ENCODE measurements around the gene EEA1. TPM values are rescaled to one million over a fixed set of nuclear protein-coding genes. Genes with fewer than 3 reads are reported as not detected.

The EEA1 gene
- total RNA-seq, 3 donors from 2014 or later = 34.2 to 35.8 (median 34.6) TPM

GRCh38 chr12:92821142-92821541 is 108.0 kb downstream of the EEA1 start:
- no peaks in the 10 kb centered on the region for H3K9me3 ChIP-seq
- no peak for TF ChIP-seq CTCF (IDR thresholded peaks at IDR 0.05)
- DNase-seq = no peak
- no peaks in the 10 kb centered on the region for H3K36me3 ChIP-seq (ENCODE audit: low read depth)
- H3K4me1 ChIP-seq (ENCODE audit: low read depth) = no peaks in the 10 kb centered on the region
- intact Hi-C loops (cut with DNase I, micrococcal nuclease) = no loop called here
- H3K4me3 ChIP-seq = no peak overlapping the region
- no peak for ATAC-seq

- no peak for DNase-seq
- Histone ChIP-seq H3K9me3 (no peaks in the 10 kb centered on the region), H3K4me1 (ENCODE audit: low read depth) (no peaks in the 10 kb centered on the region), H3K4me3 (no peak overlapping the region), H3K36me3 (ENCODE audit: low read depth) (no peaks in the 10 kb centered on the region)
- no peak for ATAC-seq
- no peak for TF ChIP-seq CTCF (IDR thresholded peaks at IDR 0.05)
- intact Hi-C loops (cut with DNase I, micrococcal nuclease) = no loop called here
These were observed 114.5 kb downstream of the EEA1 start for GRCh38 chr12:92814584-92814983.

GRCh38 chr12:92810370-92810769 is 118.7 kb downstream of the EEA1 start:
- ATAC-seq (no peak), DNase-seq (no peak)
- intact Hi-C loops (cut with DNase I, micrococcal nuclease) = no loop called here
- TF ChIP-seq CTCF (IDR thresholded peaks at IDR 0.05) = no peak
- H3K36me3 ChIP-seq (ENCODE audit: low read depth) = no peaks in the 10 kb centered on the region
- H3K4me3 ChIP-seq = no peak overlapping the region
- no peaks in the 10 kb centered on the region for H3K9me3 ChIP-seq
- H3K4me1 ChIP-seq (ENCODE audit: low read depth) = no peaks in the 10 kb centered on the region

GRCh38 chr12:92803903-92804302 is 125.2 kb downstream of the EEA1 start:
- DNase-seq (no peak), ATAC-seq (no peak)
- H3K4me1 ChIP-seq (ENCODE audit: low read depth) = no peaks in the 10 kb centered on the region
- no peak for TF ChIP-seq CTCF (IDR thresholded peaks at IDR 0.05)
- no peaks in the 10 kb centered on the region for H3K36me3 ChIP-seq (ENCODE audit: low read depth)
- no peak overlapping the region for H3K4me3 ChIP-seq
- intact Hi-C loops (cut with DNase I, micrococcal nuclease) = no loop called here
- no peaks in the 10 kb centered on the region for H3K9me3 ChIP-seq

- Histone ChIP-seq H3K4me3 (no peak overlapping the region), H3K4me1 (ENCODE audit: low read depth) (no peaks in the 10 kb centered on the region), H3K36me3 (ENCODE audit: low read depth) (no peaks in the 10 kb centered on the region), H3K9me3 (no peaks in the 10 kb centered on the region)
- no peak for TF ChIP-seq CTCF (IDR thresholded peaks at IDR 0.05)
- DNase-seq (no peak), ATAC-seq (no peak)
- intact Hi-C loops (cut with DNase I, micrococcal nuclease) = no loop called here
These were observed 126.2 kb downstream of the EEA1 start for GRCh38 chr12:92802906-92803305.

GRCh38 chr12:92796650-92797049 is 132.4 kb downstream of the EEA1 start:
- peak; percentile 77 for ATAC-seq
- no peaks in the 10 kb centered on the region for H3K4me1 ChIP-seq (ENCODE audit: low read depth)

More at GRCh38 chr12:92796650-92797049, 132.4 kb downstream of the EEA1 start:
- intact Hi-C loops (cut with DNase I, micrococcal nuclease) = no loop called here
- Histone ChIP-seq H3K9me3 (no peaks in the 10 kb centered on the region), H3K4me3 (no peak overlapping the region), H3K36me3 (ENCODE audit: low read depth) (no peaks in the 10 kb centered on the region)
- DNase-seq = no peak
- TF ChIP-seq CTCF (IDR thresholded peaks at IDR 0.05) = no peak
